Right lobe of liver (tissue), 4 donors: Measurements from ENCODE around the gene KIAA1549.
"Not testable (repeated sequence)": the region's sequence is repeated elsewhere in the genome, so short reads cannot be mapped to it uniquely, and the experiment has no call there.

Experiments used
- CTCF ChIP-seq, 4 donors: fragments of 200-600 bp in 3 of 4; fragments of 450-650 bp in 1 of 4; IDR thresholded peaks; one replicate each; pipeline versions ENCODE4 v1.5.1 to v1.8.0; 2016 to 2022; ENCODE audit warnings: antibody characterized with exemption in 4 of 4, mild to moderate bottlenecking in 2 of 4
- POLR2A ChIP-seq: fragments of 450-650 bp; IDR thresholded peaks from one replicate; pipeline ENCODE4 v1.6.1; 2017; ENCODE audit warnings: antibody characterized with exemption, mild to moderate bottlenecking
- donor health status: DM: no; HTN: no; CAD: no.
- donor health status: DM: no; HTN: no; CAD: no.
- donor health status: DM: no; HTN: yes; CAD: no.

- not testable (repeated sequence) for TF ChIP-seq CTCF (IDR thresholded peaks at IDR 0.05); POLR2A
These were observed 40.6 kb downstream of the KIAA1549 start for GRCh38 chr7:138940602-138941001.
